GM12891 (cell line): ENCODE measurements around the gene OR5B3. TPM values are rescaled to one million over a fixed set of nuclear protein-coding genes. Genes with fewer than 3 reads are reported as not detected.
"Not testable (repeated sequence)": the region's sequence is repeated elsewhere in the genome, so short reads cannot be mapped to it uniquely, and the experiment has no call there.

Source experiments
- DNase-seq: peaks from one replicate; pipeline ENCODE4 v3.0.0; 2011; ENCODE audit warnings: low spot score; ENCODE audit not compliant: insufficient read length
- FAIRE-seq: peaks from 2 replicates; lab custom pipeline; 2011; peaks lifted over from hg19 to GRCh38; lab: Jason Lieb, UNC
- PAX5 ChIP-seq: IDR thresholded peaks from 2 replicates; pipeline ENCODE4 v1.6.1; 2011; ENCODE audit warnings: low read length, moderate library complexity, mild to moderate bottlenecking; ENCODE audit not compliant: insufficient read depth, severe bottlenecking
- POLR2A ChIP-seq: IDR thresholded peaks from 2 replicates; pipeline ENCODE4 v1.6.1; 2011; ENCODE audit warnings: low read depth, low read length, control low read depth
- POLR2AphosphoS5 ChIP-seq: IDR thresholded peaks from 2 replicates; pipeline ENCODE4 v1.6.1; 2011; ENCODE audit warnings: low read depth, low read length, control low read depth
- POU2F2 ChIP-seq: IDR thresholded peaks from 2 replicates; pipeline ENCODE4 v1.6.1; 2011; ENCODE audit warnings: low read depth, mild to moderate bottlenecking, control low read depth, low read length, moderate library complexity
- SPI1 ChIP-seq: IDR thresholded peaks from 2 replicates; pipeline ENCODE4 v1.6.1; 2011; ENCODE audit warnings: low read depth, low read length, control low read depth
- TAF1 ChIP-seq: IDR thresholded peaks from 2 replicates; pipeline ENCODE4 v1.6.1; 2011; ENCODE audit warnings: low read depth, low read length, control low read depth
- polyA plus RNA-seq: library from polyadenylated mRNA; unstranded; fragments of >200 nt; gene quantifications from one replicate; pipeline ENCODE4 v1.2.1, GENCODE V29; 2012; ENCODE audit warnings: low read depth, missing spikeins, inconsistent platforms; ENCODE audit not compliant: missing spikeins

OR5B3 gene
- not detected for polyA plus RNA-seq

DNA sequence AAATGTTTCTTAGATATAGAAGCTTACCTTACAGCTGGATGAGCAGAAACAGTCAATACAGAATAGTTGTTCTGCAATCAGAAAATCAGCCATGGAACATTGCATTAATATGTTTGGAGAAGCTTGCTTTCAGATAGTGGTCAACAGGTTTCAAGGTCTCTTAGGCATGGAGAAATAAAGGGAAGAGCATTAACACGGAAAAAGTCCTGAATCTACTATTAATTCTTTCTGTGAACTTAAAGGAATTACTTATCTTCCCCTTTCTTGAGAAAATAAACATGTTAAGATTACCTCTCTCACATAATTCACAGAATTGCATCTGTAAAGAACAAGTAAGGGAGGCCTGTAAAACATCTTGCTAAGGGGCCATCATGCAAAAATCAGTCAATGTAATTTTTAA lies at the start of gene OR5B3:
Gene OR5B3, minus strand, starts transcription at position 101 of the 400 bp plus-strand sequence. CDS start 3,465 bp downstream, outside the sequence.
- DNase-seq: no peak
- no peak for FAIRE-seq
- TF ChIP-seq TAF1: no peak

DNA sequence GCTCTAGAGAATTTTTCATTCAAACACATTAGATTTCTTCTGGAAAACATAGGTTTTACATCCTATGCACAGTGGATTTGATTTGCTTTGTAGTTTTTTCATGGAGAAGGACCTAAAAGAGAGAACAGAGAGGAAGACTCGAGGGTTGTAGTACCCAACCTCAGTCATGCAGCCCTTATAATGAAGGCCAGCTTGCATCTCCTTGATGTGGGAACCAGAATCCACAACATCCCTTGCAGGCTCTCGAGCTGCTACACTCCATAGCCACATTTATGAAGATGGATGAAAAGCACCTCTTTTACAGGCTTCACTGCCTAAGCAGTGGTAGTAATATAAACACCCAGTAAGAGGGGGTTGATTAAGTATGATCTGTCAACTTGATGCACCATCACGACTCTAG lies 44.9 kb upstream of the OR5B3 start:
- no peak for FAIRE-seq
- TF ChIP-seq SPI1: no peak
- no peak for TF ChIP-seq POLR2A
- TF ChIP-seq POLR2AphosphoS5: no peak
- TF ChIP-seq POU2F2: no peak
- no peak for TF ChIP-seq TAF1
- no peak for TF ChIP-seq PAX5
- DNase-seq: no peak

DNA sequence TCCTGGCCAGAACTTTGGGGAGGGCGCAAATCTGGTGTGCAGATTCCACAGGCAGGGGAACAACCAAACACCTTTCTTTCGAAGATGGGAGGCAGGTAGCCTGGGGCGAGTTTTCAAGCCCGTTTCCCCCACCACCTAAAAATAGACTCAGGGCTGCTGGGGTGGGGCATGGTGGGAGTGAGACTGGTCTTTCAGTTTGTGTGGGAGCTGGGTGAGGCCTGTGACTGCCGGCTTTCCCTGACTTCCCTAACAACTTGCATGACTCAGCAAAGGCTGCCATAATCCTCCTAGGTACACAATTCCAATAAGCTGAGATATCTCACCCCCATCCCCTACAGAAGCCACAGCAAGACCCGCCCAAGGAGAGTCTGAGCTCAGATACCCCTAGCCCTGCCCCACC lies 39.6 kb upstream of the OR5B3 start:
- FAIRE-seq: no peak
- DNase-seq: no peak
- TF ChIP-seq POU2F2: no peak

DNA sequence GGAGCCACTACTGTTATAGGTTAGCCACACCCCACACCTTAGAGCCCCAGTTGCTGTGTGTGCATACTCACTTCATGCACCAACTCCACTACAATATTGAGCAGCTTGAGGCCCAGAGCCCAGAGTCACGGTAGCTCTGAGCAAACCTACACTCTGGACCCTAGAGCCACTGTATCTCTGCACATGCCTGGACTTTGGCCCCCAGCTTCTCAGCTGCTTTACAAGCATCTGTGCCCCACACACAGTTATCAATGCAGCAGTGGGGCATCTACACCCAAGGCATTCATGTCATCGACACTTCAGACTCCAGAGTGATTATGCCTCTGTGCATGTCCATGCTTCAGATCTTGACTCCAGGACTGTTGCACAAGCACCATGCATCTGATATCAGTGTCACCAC lies 37.6 kb upstream of the OR5B3 start:
- DNase-seq: no peak
- FAIRE-seq: no peak
- TF ChIP-seq SPI1 (no peak), TAF1 (no peak), POU2F2 (no peak), POLR2A (no peak), POLR2AphosphoS5 (no peak), PAX5 (no peak)

DNA sequence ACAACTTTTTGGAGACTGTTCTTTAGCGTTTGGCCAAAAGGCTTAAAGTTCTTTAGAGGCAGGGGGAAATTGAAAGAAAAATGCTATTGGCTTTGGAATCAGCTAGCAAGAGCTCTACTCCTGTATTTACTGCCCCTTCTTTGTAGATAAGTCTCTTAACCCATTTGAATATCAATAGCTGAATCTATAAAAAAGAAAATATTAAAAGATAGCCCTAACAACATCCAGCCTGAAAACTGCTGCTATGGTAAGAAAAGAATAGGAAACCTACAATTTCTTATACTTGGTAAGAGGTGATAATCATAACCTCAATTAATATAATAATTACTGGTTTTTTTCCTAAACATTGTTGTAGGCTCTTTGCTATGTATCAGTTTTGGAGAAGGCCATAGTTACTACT lies 35.5 kb upstream of the OR5B3 start, which contains the start of gene OR5B12:
Gene OR5B12, minus strand, starts transcription at position 101 of the 400 bp plus-strand sequence. CDS start 2,085 bp downstream, outside the sequence.
- TF ChIP-seq TAF1: no peak
- TF ChIP-seq POU2F2: no peak
- TF ChIP-seq PAX5: no peak
- no peak for DNase-seq
- FAIRE-seq: no peak

DNA sequence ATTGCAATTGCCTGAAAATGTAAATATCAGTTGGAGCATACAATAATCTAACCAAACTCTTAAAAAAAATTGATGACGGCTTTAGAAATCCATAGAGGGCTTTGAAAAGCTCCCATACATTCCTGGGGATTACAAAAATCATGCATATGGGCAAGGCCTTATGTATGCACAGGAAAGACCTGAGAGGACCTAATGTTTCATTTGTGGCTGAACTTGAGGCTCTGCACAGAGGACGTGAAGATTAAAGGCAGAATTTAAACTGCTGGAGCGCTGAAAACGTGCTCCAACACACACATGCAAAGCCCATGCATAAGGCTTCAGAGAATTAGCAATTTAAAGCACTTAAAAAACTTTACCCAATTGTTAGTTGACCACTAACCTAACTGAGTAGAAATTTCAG lies 31.8 kb upstream of the OR5B3 start:
- TF ChIP-seq POLR2A (no peak), POU2F2 (no peak), TAF1 (no peak), SPI1 (no peak), POLR2AphosphoS5 (no peak), PAX5 (no peak)
- DNase-seq: no peak
- no peak for FAIRE-seq

DNA sequence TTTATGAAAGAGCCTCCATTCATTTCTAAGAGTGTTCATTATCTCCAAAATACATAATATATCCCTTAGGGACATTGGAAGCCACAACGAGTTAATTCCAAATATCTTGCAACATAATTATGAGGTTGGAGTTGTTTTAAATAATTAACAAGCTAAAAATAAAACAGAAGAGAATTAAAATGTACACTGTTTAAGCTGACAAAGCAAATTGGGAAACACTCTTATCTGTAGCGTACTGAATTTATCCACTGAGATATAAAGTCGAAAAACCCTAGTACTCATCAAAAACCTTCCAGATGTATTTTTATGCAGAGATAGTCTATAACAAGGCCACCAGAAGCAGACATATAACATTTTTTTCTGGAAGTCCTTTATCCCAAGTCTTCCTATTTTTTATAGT lies 27.5 kb upstream of the OR5B3 start:
- DNase-seq: no peak
- FAIRE-seq: no peak
- TF ChIP-seq PAX5 (no peak), POLR2A (no peak), SPI1 (no peak), POLR2AphosphoS5 (no peak), TAF1 (no peak), POU2F2 (no peak)

DNA sequence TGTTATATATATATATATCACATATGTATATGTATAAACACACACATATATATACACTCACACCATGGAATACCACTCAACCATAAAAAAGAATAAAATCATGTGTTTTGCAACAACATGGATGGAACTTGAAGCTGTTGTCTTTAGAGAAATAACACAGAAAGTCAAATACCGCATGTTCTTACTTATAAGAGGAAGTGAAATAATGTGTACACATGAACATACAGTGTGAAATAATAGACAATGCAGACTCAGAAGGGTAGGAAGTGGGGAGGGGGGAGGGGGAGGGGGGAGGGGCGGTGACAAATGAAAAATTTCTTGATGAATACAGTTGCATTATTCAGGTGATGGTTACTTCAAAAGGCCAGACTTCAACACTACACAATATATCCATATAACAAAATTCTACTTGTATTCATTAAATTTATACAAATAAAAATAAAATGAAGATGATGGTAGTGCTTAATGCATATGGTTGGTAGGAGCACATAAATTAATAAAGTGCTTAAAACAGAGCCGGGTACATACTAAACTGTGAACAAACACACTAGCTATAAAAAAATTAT lies 27.0 kb upstream of the OR5B3 start:
- TF ChIP-seq POLR2A: no peak
- TF ChIP-seq SPI1: peak; percentile 76
- FAIRE-seq: no peak
- no peak for DNase-seq

DNA sequence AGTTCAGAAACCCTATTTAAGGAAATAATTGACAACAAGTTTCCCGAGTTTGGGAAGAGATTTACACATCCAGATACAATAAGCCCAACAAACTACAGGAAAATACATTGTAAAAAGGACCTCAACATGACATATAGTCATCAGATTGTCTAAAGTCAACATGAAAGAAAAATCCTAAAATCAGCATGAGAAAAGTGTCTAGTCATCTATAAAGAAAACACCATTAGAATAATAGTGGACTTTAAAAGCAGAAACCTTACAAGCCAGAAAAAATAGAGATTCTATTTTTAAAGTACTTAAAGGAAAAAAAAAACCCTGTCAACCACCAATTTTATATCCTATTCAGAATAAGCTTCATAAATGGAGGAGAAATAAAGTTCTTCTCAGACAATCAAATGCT lies 22.6 kb upstream of the OR5B3 start:
- DNase-seq (no peak), FAIRE-seq (no peak)
- no peak for TF ChIP-seq POLR2A
- TF ChIP-seq POU2F2: no peak
- no peak for TF ChIP-seq POLR2AphosphoS5
- TF ChIP-seq TAF1: no peak
- TF ChIP-seq SPI1: no peak
- no peak for TF ChIP-seq PAX5

DNA sequence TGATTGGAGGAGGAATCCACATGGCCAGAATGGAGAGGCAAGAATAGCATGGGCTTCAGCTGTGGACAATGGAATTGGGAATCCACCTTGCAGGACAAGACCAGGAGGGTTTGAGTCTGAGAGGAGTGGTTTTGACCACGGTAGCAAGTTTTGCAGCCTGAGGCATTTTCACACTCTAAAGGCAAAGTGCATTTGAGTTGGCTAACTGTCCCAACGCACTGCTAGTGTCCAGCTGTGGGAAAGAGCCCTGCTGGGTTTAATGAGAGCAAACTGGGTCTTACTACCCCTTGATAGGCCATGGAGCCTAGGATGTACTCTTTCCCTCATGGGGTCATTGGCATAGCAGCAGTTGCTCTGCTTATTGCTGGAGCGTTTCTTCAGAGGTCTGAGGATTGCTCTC lies 21.3 kb upstream of the OR5B3 start, which contains the start of gene OR5B2:
Gene OR5B2, minus strand, starts transcription at position 101 of the 400 bp plus-strand sequence. CDS start 4,860 bp downstream, outside the sequence.
- TF ChIP-seq POLR2AphosphoS5 (no peak), PAX5 (no peak), POU2F2 (no peak), POLR2A (no peak), TAF1 (no peak), SPI1 (no peak)
- FAIRE-seq: no peak
- no peak for DNase-seq

DNA sequence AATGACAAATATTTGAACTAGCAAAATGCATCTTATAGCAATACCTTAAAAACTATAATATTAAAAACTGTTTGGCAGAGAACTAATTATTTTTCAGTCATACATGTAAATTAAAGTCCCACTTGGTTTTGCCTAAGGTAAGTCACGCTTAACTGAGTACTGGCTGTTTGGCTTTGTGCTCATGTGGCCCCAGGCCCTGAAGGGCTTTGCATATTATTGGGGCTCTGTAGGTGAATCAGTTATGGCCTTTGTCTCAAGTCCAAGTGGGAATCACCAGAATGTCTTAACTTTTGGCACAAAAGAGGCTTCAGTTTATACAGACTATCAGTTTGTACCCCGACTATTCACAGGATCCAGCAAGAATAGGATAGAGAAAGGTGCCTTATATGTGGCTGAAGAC lies 7.1 kb downstream of the OR5B3 start:
- DNase-seq, FAIRE-seq: not testable (repeated sequence)

DNA sequence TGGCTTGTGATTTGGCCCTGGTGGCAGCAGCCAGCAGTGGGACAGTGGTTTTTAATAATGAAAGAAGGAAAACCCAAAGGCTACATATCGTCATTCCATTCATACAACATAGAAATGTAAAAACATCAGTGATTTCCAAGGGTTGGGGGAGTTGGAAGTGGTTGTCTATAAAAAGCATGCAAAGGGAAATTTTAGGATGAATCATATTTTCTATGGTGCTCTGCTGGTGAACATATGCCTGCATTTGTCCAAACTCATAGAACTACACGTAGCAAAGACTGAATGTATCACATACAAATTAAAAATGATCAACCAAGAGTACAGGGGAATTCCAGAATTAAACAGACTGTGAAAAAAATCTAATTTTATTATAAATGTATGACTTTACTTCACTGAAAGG lies 11.1 kb downstream of the OR5B3 start:
- no peak for FAIRE-seq
- TF ChIP-seq POLR2A: no peak
- no peak for TF ChIP-seq POLR2AphosphoS5
- no peak for TF ChIP-seq TAF1
- no peak for TF ChIP-seq PAX5
- no peak for TF ChIP-seq POU2F2
- no peak for DNase-seq
